ENCODE data around the gene TMEM213. TPM values are rescaled to one million over a fixed set of nuclear protein-coding genes. Genes with fewer than 3 reads are reported as not detected.

Gene TMEM213
- total RNA-seq, 1 experiment from 2014 or later: 0.11 TPM

- TF ChIP-seq MXD4 (CRISPR knock-in tag; IDR thresholded peaks at IDR 0.05; ENCODE audit: borderline replicate concordance) (no peak), USF2 (CRISPR knock-in tag; IDR thresholded peaks at IDR 0.05) (peak; percentile 70), FOXK1 (CRISPR knock-in tag; IDR thresholded peaks at IDR 0.05) (no peak), ZNF532 (CRISPR knock-in tag; IDR thresholded peaks at IDR 0.05; ENCODE audit: borderline replicate concordance) (no peak), HMGXB4 (CRISPR knock-in tag; IDR thresholded peaks at IDR 0.05) (no peak), OVOL2 (CRISPR knock-in tag; IDR thresholded peaks at IDR 0.05; ENCODE audit: borderline replicate concordance) (no peak), KAT7 (CRISPR knock-in tag; IDR thresholded peaks at IDR 0.05; ENCODE audit: borderline replicate concordance) (no peak)
- TF ChIP-seq, protein P1, sequence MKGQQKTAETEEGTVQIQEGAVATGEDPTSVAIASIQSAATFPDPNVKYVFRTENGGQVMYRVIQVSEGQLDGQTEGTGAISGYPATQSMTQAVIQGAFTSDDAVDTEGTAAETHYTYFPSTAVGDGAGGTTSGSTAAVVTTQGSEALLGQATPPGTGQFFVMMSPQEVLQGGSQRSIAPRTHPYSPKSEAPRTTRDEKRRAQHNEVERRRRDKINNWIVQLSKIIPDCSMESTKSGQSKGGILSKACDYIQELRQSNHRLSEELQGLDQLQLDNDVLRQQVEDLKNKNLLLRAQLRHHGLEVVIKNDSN (CRISPR knock-in tag; IDR thresholded peaks at IDR 0.05): peak; percentile 77; the same call in 1 of the 2 replicates
- TF ChIP-seq, protein P2, sequence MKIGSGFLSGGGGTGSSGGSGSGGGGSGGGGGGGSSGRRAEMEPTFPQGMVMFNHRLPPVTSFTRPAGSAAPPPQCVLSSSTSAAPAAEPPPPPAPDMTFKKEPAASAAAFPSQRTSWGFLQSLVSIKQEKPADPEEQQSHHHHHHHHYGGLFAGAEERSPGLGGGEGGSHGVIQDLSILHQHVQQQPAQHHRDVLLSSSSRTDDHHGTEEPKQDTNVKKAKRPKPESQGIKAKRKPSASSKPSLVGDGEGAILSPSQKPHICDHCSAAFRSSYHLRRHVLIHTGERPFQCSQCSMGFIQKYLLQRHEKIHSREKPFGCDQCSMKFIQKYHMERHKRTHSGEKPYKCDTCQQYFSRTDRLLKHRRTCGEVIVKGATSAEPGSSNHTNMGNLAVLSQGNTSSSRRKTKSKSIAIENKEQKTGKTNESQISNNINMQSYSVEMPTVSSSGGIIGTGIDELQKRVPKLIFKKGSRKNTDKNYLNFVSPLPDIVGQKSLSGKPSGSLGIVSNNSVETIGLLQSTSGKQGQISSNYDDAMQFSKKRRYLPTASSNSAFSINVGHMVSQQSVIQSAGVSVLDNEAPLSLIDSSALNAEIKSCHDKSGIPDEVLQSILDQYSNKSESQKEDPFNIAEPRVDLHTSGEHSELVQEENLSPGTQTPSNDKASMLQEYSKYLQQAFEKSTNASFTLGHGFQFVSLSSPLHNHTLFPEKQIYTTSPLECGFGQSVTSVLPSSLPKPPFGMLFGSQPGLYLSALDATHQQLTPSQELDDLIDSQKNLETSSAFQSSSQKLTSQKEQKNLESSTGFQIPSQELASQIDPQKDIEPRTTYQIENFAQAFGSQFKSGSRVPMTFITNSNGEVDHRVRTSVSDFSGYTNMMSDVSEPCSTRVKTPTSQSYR (CRISPR knock-in tag; IDR thresholded peaks at IDR 0.05): no peak
- TF ChIP-seq, protein P3, sequence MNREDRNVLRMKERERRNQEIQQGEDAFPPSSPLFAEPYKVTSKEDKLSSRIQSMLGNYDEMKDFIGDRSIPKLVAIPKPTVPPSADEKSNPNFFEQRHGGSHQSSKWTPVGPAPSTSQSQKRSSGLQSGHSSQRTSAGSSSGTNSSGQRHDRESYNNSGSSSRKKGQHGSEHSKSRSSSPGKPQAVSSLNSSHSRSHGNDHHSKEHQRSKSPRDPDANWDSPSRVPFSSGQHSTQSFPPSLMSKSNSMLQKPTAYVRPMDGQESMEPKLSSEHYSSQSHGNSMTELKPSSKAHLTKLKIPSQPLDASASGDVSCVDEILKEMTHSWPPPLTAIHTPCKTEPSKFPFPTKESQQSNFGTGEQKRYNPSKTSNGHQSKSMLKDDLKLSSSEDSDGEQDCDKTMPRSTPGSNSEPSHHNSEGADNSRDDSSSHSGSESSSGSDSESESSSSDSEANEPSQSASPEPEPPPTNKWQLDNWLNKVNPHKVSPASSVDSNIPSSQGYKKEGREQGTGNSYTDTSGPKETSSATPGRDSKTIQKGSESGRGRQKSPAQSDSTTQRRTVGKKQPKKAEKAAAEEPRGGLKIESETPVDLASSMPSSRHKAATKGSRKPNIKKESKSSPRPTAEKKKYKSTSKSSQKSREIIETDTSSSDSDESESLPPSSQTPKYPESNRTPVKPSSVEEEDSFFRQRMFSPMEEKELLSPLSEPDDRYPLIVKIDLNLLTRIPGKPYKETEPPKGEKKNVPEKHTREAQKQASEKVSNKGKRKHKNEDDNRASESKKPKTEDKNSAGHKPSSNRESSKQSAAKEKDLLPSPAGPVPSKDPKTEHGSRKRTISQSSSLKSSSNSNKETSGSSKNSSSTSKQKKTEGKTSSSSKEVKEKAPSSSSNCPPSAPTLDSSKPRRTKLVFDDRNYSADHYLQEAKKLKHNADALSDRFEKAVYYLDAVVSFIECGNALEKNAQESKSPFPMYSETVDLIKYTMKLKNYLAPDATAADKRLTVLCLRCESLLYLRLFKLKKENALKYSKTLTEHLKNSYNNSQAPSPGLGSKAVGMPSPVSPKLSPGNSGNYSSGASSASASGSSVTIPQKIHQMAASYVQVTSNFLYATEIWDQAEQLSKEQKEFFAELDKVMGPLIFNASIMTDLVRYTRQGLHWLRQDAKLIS (CRISPR knock-in tag; IDR thresholded peaks at IDR 0.05; ENCODE audit: borderline replicate concordance): no peak
Measured at GRCh38 chr7:138842111-138842510, 44.3 kb downstream of the TMEM213 start (continued).

Measured in WTC11 (cell line).